GM23338 (cell line): Measurements from ENCODE around the gene WDR91. TPM values are rescaled to one million over a fixed set of nuclear protein-coding genes. Genes with fewer than 3 reads are reported as not detected.

Source experiments
- ATAC-seq: fragments of 200-7000 bp; cut with Tn5 transposase; 3 replicates; pipeline ENCODE4 v1.9.1; 2020
- DNase-seq: peaks from one replicate; pipeline ENCODE4 v3.0.0-alpha.2; 2015; ENCODE audit warnings: low spot score
- H2AFZ ChIP-seq: fragments of 200-600 bp; sonication (generic); 2 replicates; pipeline ENCODE4 v1.8.0; 2016; ENCODE audit warnings: antibody characterized with exemption, mild to moderate bottlenecking, moderate library complexity
- H3F3A ChIP-seq: fragments of 200-600 bp; sonication (generic); replicated peaks from 2 replicates; pipeline ENCODE4 v1.8.0; 2017; ENCODE audit warnings: antibody characterized with exemption, mixed run types, low read depth
- H3K27ac ChIP-seq: fragments of 200-600 bp; sonication (generic); 2 replicates; pipeline ENCODE4 v1.6.1; 2016; ENCODE audit warnings: low read depth
- H3K27me3 ChIP-seq: fragments of 200-600 bp; sonication (generic); 2 replicates; pipeline ENCODE4 v1.8.0; 2016; ENCODE audit warnings: mild to moderate bottlenecking, mixed run types, moderate library complexity; ENCODE audit not compliant: insufficient read depth
- H3K36me3 ChIP-seq: fragments of 200-600 bp; sonication (generic); 2 replicates; pipeline ENCODE4 v1.8.0; 2016; ENCODE audit warnings: mild to moderate bottlenecking; ENCODE audit not compliant: insufficient read depth
- H3K4me1 ChIP-seq: fragments of 200-600 bp; sonication (generic); 2 replicates; pipeline ENCODE4 v1.8.0; 2016; ENCODE audit warnings: mild to moderate bottlenecking, moderate library complexity; ENCODE audit not compliant: insufficient read depth
- H3K4me2 ChIP-seq: fragments of 200-600 bp; sonication (generic); 2 replicates; pipeline ENCODE4 v1.7.1; 2017; ENCODE audit warnings: mixed run types
- H3K4me3 ChIP-seq: fragments of 200-600 bp; sonication (generic); 2 replicates; pipeline ENCODE4 v1.6.1; 2016; ENCODE audit warnings: mixed run types
- H3K79me2 ChIP-seq: fragments of 200-600 bp; sonication (generic); replicated peaks from 2 replicates; pipeline ENCODE4 v1.8.0; 2017; ENCODE audit warnings: mild to moderate bottlenecking; ENCODE audit not compliant: insufficient read depth
- H3K9me2 ChIP-seq: fragments of 200-600 bp; sonication (generic); 2 replicates; pipeline ENCODE4 v1.8.0; 2017; ENCODE audit not compliant: insufficient read depth
- H4K20me1 ChIP-seq: fragments of 200-600 bp; sonication (generic); replicated peaks from 2 replicates; pipeline ENCODE4 v1.8.0; 2017; ENCODE audit warnings: mild to moderate bottlenecking; ENCODE audit not compliant: insufficient read depth
- H3K27ac Mint-ChIP-seq: 2 replicates; pipeline ENCODE4 v1.8.0; 2020; ENCODE audit warnings: inconsistent platforms, mild to moderate bottlenecking, moderate library complexity, mixed read lengths
- H3K27me3 Mint-ChIP-seq: 3 replicates; pipeline ENCODE4 v1.8.0; 2022; ENCODE audit warnings: low read depth, mild to moderate bottlenecking, moderate library complexity, mixed read lengths, inconsistent platforms; ENCODE audit not compliant: insufficient read depth, poor library complexity
- H3K36me3 Mint-ChIP-seq: 3 replicates; pipeline ENCODE4 v1.8.0; 2021; ENCODE audit warnings: low read depth, mild to moderate bottlenecking, inconsistent platforms, moderate library complexity, mixed read lengths
- H3K4me1 Mint-ChIP-seq: 3 replicates; pipeline ENCODE4 v1.8.0; 2020; ENCODE audit warnings: mild to moderate bottlenecking, inconsistent platforms, mixed read lengths
- H3K4me3 Mint-ChIP-seq: 3 replicates; pipeline ENCODE4 v1.8.0; 2021; ENCODE audit warnings: moderate library complexity, mild to moderate bottlenecking, inconsistent platforms, mixed read lengths
- H3K9me3 Mint-ChIP-seq: 3 replicates; pipeline ENCODE4 v1.8.0; 2020; ENCODE audit warnings: moderate library complexity, mild to moderate bottlenecking, inconsistent platforms, mixed read lengths
- CREB1 ChIP-seq: fragments of 250-450 bp; sonication (Bioruptor Pico); IDR thresholded peaks from 2 replicates; pipeline ENCODE4 v1.5.0; 2020; ENCODE audit warnings: low read depth, mild to moderate bottlenecking, moderate library complexity
- EZH2phosphoT487 ChIP-seq: fragments of 200-600 bp; sonication (generic); IDR thresholded peaks from one replicate; pipeline ENCODE4 v1.8.1; 2018; ENCODE audit warnings: antibody characterized with exemption; ENCODE audit not compliant: unreplicated experiment
- JUNB ChIP-seq: IDR thresholded peaks from one replicate; pipeline ENCODE4 v1.6.1; 2016; ENCODE audit warnings: antibody characterized with exemption; ENCODE audit not compliant: unreplicated experiment
- NANOG ChIP-seq: IDR thresholded peaks from 2 replicates; pipeline ENCODE4 v1.6.1; 2016; ENCODE audit warnings: antibody characterized with exemption, borderline replicate concordance
- POLR2AphosphoS5 ChIP-seq: IDR thresholded peaks from 2 replicates; pipeline ENCODE4 v1.6.1; 2016; ENCODE audit warnings: antibody characterized with exemption, low read depth
- STAT1 ChIP-seq: IDR thresholded peaks from one replicate; pipeline ENCODE4 v1.6.1; 2016; ENCODE audit warnings: antibody characterized with exemption; ENCODE audit not compliant: unreplicated experiment
- polyA plus RNA-seq: library from polyadenylated mRNA; unstranded; fragments of >200 nt; fragmentation: Nextera tagmentation; extraction: Ambion mirVana; gene quantifications from 2 replicates; pipeline ENCODE4 v1.2.1, GENCODE V29; 2016
- total RNA-seq: library from RNA; depleted of rRNA; stranded (reverse); fragments of >200 nt; shearing (Covaris generic); gene quantifications from 2 replicates; pipeline ENCODE4 v1.2.3, GENCODE V29; 2014
- TF ChIP-seq, protein P1 (sequence below), 2 experiments: fragments of 200-600 bp in 1 of 2; sonication (generic) in 1 of 2; conservative IDR thresholded peaks; 2 replicates each; pipeline versions ENCODE4 v1.5.1 to v1.6.1; 2016 to 2017; ENCODE audit warnings: antibody characterized with exemption in 2 of 2, low read depth in 2 of 2, mild to moderate bottlenecking in 2 of 2, moderate library complexity in 1 of 2
- TF ChIP-seq, protein P2 (sequence below): fragments of 250-450 bp; sonication (Bioruptor Pico); IDR thresholded peaks from 2 replicates; pipeline ENCODE4 v1.5.0; 2020; ENCODE audit warnings: mild to moderate bottlenecking, moderate library complexity
- TF ChIP-seq, protein P3 (sequence below): IDR thresholded peaks from 2 replicates; pipeline ENCODE4 v1.6.1; 2016; ENCODE audit warnings: antibody characterized with exemption

WDR91 gene
- total and polyA plus RNA-seq, 2 experiments from 2014 or later, result 5.8 to 32.6 TPM

DNA sequence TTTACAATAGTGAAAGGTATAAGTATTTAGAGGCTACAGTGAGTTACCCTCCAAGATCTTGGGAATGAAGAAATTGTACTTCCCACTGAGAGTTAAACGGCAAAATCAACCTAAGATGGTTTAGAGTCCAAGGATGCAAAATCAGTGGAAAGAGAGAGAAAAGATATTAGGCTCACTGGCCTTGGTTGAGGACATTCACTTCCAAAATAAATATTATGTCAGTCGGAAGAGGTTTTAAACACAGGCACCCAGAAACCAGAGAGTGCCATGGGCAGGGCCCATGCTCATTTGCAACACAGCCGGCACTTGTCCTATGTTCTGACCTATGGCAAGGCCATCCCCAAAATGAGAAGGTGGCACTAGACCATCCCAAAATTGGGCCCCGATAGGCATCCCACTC is 3.9 kb upstream of the WDR91 start:
- Histone ChIP-seq H3K36me3 (no peaks in the 10 kb centered on the region), H3K4me1 (peaks cover 11% of the 10 kb centered on the region), H3F3A (no peaks in the 10 kb centered on the region), H3K4me2 (no peak overlapping the region), H3K9me2 (0 out of 2 replicates have a peak, but pooled peaks cover 5% of the 10 kb centered on the region), H3K79me2 (no peaks in the 10 kb centered on the region), H3K27me3 (peaks cover 8% of the 10 kb centered on the region), H4K20me1 (no peaks in the 10 kb centered on the region), H2AFZ (no peak overlapping the region), H3K27ac (no peak overlapping the region), H3K4me3 (no peak overlapping the region)
- Mint-ChIP-seq H3K27me3 (peaks cover 11% of the 10 kb centered on the region), H3K27ac (no peak overlapping the region), H3K4me1 (no peaks in the 10 kb centered on the region; the same call in 2 of the 3 replicates), H3K36me3 (no peaks in the 10 kb centered on the region), H3K4me3 (no peak overlapping the region), H3K9me3 (peaks cover 3% of the 10 kb centered on the region; the same call in 2 of the 3 replicates)
- TF ChIP-seq, protein P1, sequence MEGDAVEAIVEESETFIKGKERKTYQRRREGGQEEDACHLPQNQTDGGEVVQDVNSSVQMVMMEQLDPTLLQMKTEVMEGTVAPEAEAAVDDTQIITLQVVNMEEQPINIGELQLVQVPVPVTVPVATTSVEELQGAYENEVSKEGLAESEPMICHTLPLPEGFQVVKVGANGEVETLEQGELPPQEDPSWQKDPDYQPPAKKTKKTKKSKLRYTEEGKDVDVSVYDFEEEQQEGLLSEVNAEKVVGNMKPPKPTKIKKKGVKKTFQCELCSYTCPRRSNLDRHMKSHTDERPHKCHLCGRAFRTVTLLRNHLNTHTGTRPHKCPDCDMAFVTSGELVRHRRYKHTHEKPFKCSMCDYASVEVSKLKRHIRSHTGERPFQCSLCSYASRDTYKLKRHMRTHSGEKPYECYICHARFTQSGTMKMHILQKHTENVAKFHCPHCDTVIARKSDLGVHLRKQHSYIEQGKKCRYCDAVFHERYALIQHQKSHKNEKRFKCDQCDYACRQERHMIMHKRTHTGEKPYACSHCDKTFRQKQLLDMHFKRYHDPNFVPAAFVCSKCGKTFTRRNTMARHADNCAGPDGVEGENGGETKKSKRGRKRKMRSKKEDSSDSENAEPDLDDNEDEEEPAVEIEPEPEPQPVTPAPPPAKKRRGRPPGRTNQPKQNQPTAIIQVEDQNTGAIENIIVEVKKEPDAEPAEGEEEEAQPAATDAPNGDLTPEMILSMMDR (conservative IDR thresholded peaks at IDR 0.05; ENCODE audit: low read depth in 2 of 2), result no peak
- TF ChIP-seq CREB1 (CRISPR knock-in tag), result no peak
- DNase-seq, result no peak
- no peak for ATAC-seq

DNA sequence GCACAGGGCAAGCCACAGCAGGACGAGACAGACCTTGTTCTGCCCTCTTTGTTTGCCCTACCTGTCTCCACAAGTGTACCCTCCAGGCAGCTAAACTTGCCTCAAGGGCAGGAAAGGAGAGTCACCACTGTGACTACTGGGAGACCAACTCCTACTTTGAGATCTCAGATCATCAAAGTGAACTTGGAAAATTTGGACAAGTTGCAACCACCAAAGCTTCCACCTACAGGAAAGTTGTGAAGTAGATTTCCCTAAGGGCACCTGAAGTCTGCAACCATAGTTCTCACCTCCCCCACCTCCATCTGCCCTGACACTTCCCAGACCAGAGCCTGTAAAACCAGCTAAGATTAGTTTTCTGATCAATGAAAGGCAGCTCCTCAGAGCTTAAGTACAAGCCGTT is 2.5 kb upstream of the WDR91 start:
- Mint-ChIP-seq H3K4me1 (peaks cover under 1% of the 10 kb centered on the region; the same call in 2 of the 3 replicates), H3K27ac (0 out of 2 replicates have a peak overlapping the region, but pooled peaks have one; percentile 24), H3K4me3 (no peak overlapping the region), H3K27me3 (peaks cover 14% of the 10 kb centered on the region), H3K9me3 (no peaks in the 10 kb centered on the region), H3K36me3 (no peaks in the 10 kb centered on the region)
- Histone ChIP-seq H3K9me2 (0 out of 2 replicates have a peak, but pooled peaks cover 5% of the 10 kb centered on the region), H3K4me2 (no peak overlapping the region), H3K4me3 (no peak overlapping the region), H3F3A (no peaks in the 10 kb centered on the region), H3K27me3 (peaks cover 11% of the 10 kb centered on the region), H2AFZ (peak overlapping the region; percentile 78; the same call in 1 of the 2 replicates), H3K4me1 (peaks cover 6% of the 10 kb centered on the region), H3K36me3 (no peaks in the 10 kb centered on the region), H4K20me1 (no peaks in the 10 kb centered on the region), H3K27ac (no peak overlapping the region), H3K79me2 (no peaks in the 10 kb centered on the region)
- ATAC-seq, result no peak
- no peak for DNase-seq
- TF ChIP-seq, protein P2, sequence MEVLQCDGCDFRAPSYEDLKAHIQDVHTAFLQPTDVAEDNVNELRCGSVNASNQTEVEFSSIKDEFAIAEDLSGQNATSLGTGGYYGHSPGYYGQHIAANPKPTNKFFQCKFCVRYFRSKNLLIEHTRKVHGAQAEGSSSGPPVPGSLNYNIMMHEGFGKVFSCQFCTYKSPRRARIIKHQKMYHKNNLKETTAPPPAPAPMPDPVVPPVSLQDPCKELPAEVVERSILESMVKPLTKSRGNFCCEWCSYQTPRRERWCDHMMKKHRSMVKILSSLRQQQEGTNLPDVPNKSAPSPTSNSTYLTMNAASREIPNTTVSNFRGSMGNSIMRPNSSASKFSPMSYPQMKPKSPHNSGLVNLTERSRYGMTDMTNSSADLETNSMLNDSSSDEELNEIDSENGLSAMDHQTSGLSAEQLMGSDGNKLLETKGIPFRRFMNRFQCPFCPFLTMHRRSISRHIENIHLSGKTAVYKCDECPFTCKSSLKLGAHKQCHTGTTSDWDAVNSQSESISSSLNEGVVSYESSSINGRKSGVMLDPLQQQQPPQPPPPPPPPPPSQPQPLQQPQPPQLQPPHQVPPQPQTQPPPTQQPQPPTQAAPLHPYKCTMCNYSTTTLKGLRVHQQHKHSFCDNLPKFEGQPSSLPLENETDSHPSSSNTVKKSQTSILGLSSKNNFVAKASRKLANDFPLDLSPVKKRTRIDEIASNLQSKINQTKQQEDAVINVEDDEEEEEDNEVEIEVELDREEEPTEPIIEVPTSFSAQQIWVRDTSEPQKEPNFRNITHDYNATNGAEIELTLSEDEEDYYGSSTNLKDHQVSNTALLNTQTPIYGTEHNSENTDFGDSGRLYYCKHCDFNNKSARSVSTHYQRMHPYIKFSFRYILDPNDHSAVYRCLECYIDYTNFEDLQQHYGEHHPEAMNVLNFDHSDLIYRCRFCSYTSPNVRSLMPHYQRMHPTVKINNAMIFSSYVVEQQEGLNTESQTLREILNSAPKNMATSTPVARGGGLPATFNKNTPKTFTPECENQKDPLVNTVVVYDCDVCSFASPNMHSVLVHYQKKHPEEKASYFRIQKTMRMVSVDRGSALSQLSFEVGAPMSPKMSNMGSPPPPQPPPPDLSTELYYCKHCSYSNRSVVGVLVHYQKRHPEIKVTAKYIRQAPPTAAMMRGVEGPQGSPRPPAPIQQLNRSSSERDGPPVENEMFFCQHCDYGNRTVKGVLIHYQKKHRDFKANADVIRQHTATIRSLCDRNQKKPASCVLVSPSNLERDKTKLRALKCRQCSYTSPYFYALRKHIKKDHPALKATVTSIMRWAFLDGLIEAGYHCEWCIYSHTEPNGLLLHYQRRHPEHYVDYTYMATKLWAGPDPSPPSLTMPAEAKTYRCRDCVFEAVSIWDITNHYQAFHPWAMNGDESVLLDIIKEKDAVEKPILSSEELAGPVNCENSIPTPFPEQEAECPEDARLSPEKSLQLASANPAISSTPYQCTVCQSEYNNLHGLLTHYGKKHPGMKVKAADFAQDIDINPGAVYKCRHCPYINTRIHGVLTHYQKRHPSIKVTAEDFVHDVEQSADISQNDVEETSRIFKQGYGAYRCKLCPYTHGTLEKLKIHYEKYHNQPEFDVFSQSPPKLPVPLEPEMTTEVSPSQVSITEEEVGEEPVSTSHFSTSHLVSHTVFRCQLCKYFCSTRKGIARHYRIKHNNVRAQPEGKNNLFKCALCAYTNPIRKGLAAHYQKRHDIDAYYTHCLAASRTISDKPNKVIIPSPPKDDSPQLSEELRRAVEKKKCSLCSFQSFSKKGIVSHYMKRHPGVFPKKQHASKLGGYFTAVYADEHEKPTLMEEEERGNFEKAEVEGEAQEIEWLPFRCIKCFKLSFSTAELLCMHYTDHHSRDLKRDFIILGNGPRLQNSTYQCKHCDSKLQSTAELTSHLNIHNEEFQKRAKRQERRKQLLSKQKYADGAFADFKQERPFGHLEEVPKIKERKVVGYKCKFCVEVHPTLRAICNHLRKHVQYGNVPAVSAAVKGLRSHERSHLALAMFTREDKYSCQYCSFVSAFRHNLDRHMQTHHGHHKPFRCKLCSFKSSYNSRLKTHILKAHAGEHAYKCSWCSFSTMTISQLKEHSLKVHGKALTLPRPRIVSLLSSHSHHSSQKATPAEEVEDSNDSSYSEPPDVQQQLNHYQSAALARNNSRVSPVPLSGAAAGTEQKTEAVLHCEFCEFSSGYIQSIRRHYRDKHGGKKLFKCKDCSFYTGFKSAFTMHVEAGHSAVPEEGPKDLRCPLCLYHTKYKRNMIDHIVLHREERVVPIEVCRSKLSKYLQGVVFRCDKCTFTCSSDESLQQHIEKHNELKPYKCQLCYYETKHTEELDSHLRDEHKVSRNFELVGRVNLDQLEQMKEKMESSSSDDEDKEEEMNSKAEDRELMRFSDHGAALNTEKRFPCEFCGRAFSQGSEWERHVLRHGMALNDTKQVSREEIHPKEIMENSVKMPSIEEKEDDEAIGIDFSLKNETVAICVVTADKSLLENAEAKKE (CRISPR knock-in tag), result no peak
- TF ChIP-seq, protein P1 (conservative IDR thresholded peaks at IDR 0.05; ENCODE audit: low read depth in 2 of 2), result no peak
- TF ChIP-seq JUNB, result no peak
- TF ChIP-seq, protein P3, sequence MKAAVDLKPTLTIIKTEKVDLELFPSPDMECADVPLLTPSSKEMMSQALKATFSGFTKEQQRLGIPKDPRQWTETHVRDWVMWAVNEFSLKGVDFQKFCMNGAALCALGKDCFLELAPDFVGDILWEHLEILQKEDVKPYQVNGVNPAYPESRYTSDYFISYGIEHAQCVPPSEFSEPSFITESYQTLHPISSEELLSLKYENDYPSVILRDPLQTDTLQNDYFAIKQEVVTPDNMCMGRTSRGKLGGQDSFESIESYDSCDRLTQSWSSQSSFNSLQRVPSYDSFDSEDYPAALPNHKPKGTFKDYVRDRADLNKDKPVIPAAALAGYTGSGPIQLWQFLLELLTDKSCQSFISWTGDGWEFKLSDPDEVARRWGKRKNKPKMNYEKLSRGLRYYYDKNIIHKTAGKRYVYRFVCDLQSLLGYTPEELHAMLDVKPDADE, result no peak
- no peak for TF ChIP-seq EZH2phosphoT487
- no peak for TF ChIP-seq POLR2AphosphoS5
- no peak for TF ChIP-seq STAT1
- TF ChIP-seq CREB1 (CRISPR knock-in tag), result no peak
- no peak for TF ChIP-seq NANOG
